CD14-positive monocyte (primary cell): ENCODE data around the gene PPFIBP2. TPM values are rescaled to one million over a fixed set of nuclear protein-coding genes. Genes with fewer than 3 reads are reported as not detected.
A peak's percentile ranks its signal among the peaks of the same experiment; 100 is the strongest.

Source experiments
- DNase-seq, 3 donors: peaks; one replicate each; pipeline ENCODE4 v3.0.0-alpha.2; 2011 to 2022
- H2AFZ ChIP-seq: 2 replicates; pipeline ENCODE4 v1.6.0; 2012; ENCODE audit warnings: mild to moderate bottlenecking, low read depth, low read length, inconsistent platforms; ENCODE audit not compliant: insufficient read depth, poor library complexity, severe bottlenecking
- H3K27ac ChIP-seq, 2 donors: 1 replicate in 1 of 2; 2 replicates in 1 of 2; pipeline ENCODE4 v1.5.1; 2012 to 2013; ENCODE audit warnings: low read length in 2 of 2, control low read depth in 1 of 2, inconsistent platforms in 1 of 2, low read depth in 1 of 2, mild to moderate bottlenecking in 1 of 2
- H3K27me3 ChIP-seq, 2 donors: one replicate each; pipeline versions ENCODE4 v1.6.0 to v1.6.1; 2011 to 2013; ENCODE audit warnings: low read length in 2 of 2; ENCODE audit not compliant: control insufficient read depth in 2 of 2, insufficient read depth in 2 of 2
- H3K36me3 ChIP-seq, 2 donors: replicated peaks in 1 of 2; 1 replicate in 1 of 2; 2 replicates in 1 of 2; pipeline versions ENCODE4 v1.5.1 to v1.6.1; 2012 to 2013; ENCODE audit warnings: low read length in 2 of 2, control low read depth in 1 of 2, inconsistent platforms in 1 of 2, mild to moderate bottlenecking in 1 of 2; ENCODE audit not compliant: insufficient read depth in 2 of 2, control insufficient read depth in 1 of 2
- H3K4me1 ChIP-seq, 2 donors: 1 replicate in 1 of 2; 2 replicates in 1 of 2; pipeline versions ENCODE4 v1.5.1 to v1.6.1; 2012 to 2013; ENCODE audit warnings: low read length in 2 of 2, control low read depth in 1 of 2, inconsistent platforms in 1 of 2, mild to moderate bottlenecking in 1 of 2, moderate library complexity in 1 of 2; ENCODE audit not compliant: insufficient read depth in 2 of 2, control insufficient read depth in 1 of 2
- H3K4me2 ChIP-seq: replicated peaks from 2 replicates; pipeline ENCODE3; 2012; ENCODE audit warnings: low read length, moderate library complexity, mild to moderate bottlenecking; ENCODE audit not compliant: poor library complexity, severe bottlenecking; ENCODE audit errors: extremely low read depth
- H3K4me3 ChIP-seq, 3 experiments: fragments of 200-600 bp in 1 of 3; sonication (generic) in 1 of 3; replicated peaks in 1 of 3; 1 replicate in 2 of 3; 2 replicates in 1 of 3; pipeline ENCODE4 v1.5.1; 2011 to 2013; ENCODE audit warnings: low read length in 3 of 3, mild to moderate bottlenecking in 3 of 3, control low read depth in 2 of 3, low read depth in 2 of 3, inconsistent platforms in 1 of 3, moderate library complexity in 1 of 3
- H3K79me2 ChIP-seq: 2 replicates; pipeline ENCODE4 v1.6.0; 2012; ENCODE audit warnings: mild to moderate bottlenecking, control low read depth, inconsistent platforms, low read length, moderate library complexity; ENCODE audit not compliant: insufficient read depth
- H3K9ac ChIP-seq: 2 replicates; pipeline ENCODE4 v1.6.0; 2017; ENCODE audit warnings: low read length, mild to moderate bottlenecking; ENCODE audit not compliant: insufficient read depth, poor library complexity, severe bottlenecking
- H3K9me3 ChIP-seq, 2 donors: replicated peaks in 1 of 2; 1 replicate in 1 of 2; 2 replicates in 1 of 2; pipeline versions ENCODE4 v1.5.1 to v1.6.1; 2012 to 2013; ENCODE audit warnings: low read length in 2 of 2, control low read depth in 1 of 2; ENCODE audit not compliant: control insufficient read depth in 1 of 2, insufficient read depth in 1 of 2
- H4K20me1 ChIP-seq: 2 replicates; pipeline ENCODE4 v1.6.0; 2012; ENCODE audit warnings: mild to moderate bottlenecking, low read length, control low read depth, moderate library complexity; ENCODE audit not compliant: insufficient read depth
- H3K27ac Mint-ChIP-seq, 7 donors: one replicate each; pipeline ENCODE4 v1.8.0; 2020; ENCODE audit warnings: mild to moderate bottlenecking in 7 of 7, mixed read lengths in 7 of 7, moderate library complexity in 6 of 7, inconsistent platforms in 2 of 7
- H3K27me3 Mint-ChIP-seq, 3 donors: one replicate each; pipeline ENCODE4 v1.8.0; 2021 to 2022; ENCODE audit warnings: low read depth in 3 of 3, mild to moderate bottlenecking in 3 of 3, mixed read lengths in 3 of 3, moderate library complexity in 3 of 3, inconsistent platforms in 1 of 3
- H3K36me3 Mint-ChIP-seq, 2 donors: one replicate each; pipeline ENCODE4 v1.8.0; 2020; ENCODE audit warnings: mixed read lengths in 2 of 2, inconsistent platforms in 1 of 2, mild to moderate bottlenecking in 1 of 2
- H3K4me1 Mint-ChIP-seq: one replicate; pipeline ENCODE4 v1.8.0; 2020; ENCODE audit warnings: mild to moderate bottlenecking, mixed read lengths
- H3K4me3 Mint-ChIP-seq, 2 donors: one replicate each; pipeline ENCODE4 v1.8.0; 2020; ENCODE audit warnings: mild to moderate bottlenecking in 2 of 2, mixed read lengths in 2 of 2, moderate library complexity in 1 of 2
- H3K9me3 Mint-ChIP-seq, 7 donors: one replicate each; pipeline ENCODE4 v1.8.0; 2020 to 2022; ENCODE audit warnings: mixed read lengths in 7 of 7, mild to moderate bottlenecking in 6 of 7, moderate library complexity in 6 of 7, inconsistent platforms in 2 of 7
- CTCF ChIP-seq: fragments of 200-600 bp; IDR thresholded peaks from one replicate; pipeline ENCODE4 v1.8.0; 2022; ENCODE audit warnings: antibody characterized with exemption, mild to moderate bottlenecking
- WGBS: methylation state at CpG from one replicate; pipeline ENCODE4 v1.1.5; 2013; ENCODE audit warnings: missing lambda C conversion rate; ENCODE audit not compliant: insufficient coverage; 5-methylcytosine and 5-hydroxymethylcytosine counted together
- intact Hi-C, 2 donors: fragments of 100-400 bp; cut with micrococcal nuclease; formaldehyde crosslinking; loops; one replicate each; pipeline versions ENCODE4 v1.15.0 to v1.15.1; 2023
- polyA plus RNA-seq, 3 donors: library from polyadenylated mRNA; depleted of rRNA in 1 of 3; unstranded in 2 of 3; stranded (reverse) in 1 of 3; fragments of 300-500 nt in 2 of 3; fragments of >200 nt in 1 of 3; fragmentation: Illumina TruSeq in 2 of 3; gene quantifications; 1 replicate in 2 of 3; 2 replicates in 1 of 3; pipeline ENCODE4 v1.2.3, GENCODE V29; 2012 to 2021

PPFIBP2 gene
- polyA plus RNA-seq, 3 donors, result 5.9 to 41.6 (median 8.6) TPM

- H4K20me1 ChIP-seq, result peaks cover 98% of the 10 kb centered on the region
- H3K9ac ChIP-seq, result no peak overlapping the region
- H3K4me1 ChIP-seq, result peaks cover 23 to 36% of the 10 kb centered on the region in 2 donors
- H3K4me2 ChIP-seq, result no peak overlapping the region
- H3K4me3 ChIP-seq, result no peak overlapping the region
- intact Hi-C loops, result no loop called here
- Mint-ChIP-seq H3K4me3 (no peak overlapping the region), H3K27ac (no peak overlapping the region), H3K27me3 (peaks cover 1 to 10% (median 6%) of the 10 kb centered on the region in 3 donors), H3K9me3 (peaks cover 0 to 2% (median 0%) of the 10 kb centered on the region in 7 donors), H3K36me3 (peaks cover 25 to 32% of the 10 kb centered on the region in 2 donors), H3K4me1 (peaks cover 51% of the 10 kb centered on the region)
- peaks cover 0 to 7% of the 10 kb centered on the region in 2 donors for H3K36me3 ChIP-seq
- no peaks in the 10 kb centered on the region for H3K9me3 ChIP-seq
- TF ChIP-seq CTCF, result no peak
- no peaks in the 10 kb centered on the region for H3K27me3 ChIP-seq
- no peak overlapping the region for H2AFZ ChIP-seq
- no peak overlapping the region for H3K27ac ChIP-seq
- 100% methylated on average over 3 of the region's 8 CpGs for WGBS
- peaks cover 6% of the 10 kb centered on the region for H3K79me2 ChIP-seq
- no peak for DNase-seq
Observed at GRCh38 chr11:7532405-7533145, 18.8 kb downstream of the PPFIBP2 start.

- Histone ChIP-seq H3K79me2 (peaks cover 5% of the 10 kb centered on the region), H3K4me3 (no peak overlapping the region), H3K4me2 (no peak overlapping the region), H4K20me1 (peaks cover 100% of the 10 kb centered on the region), H3K36me3 (peaks cover 0 to 7% of the 10 kb centered on the region in 2 donors), H3K27ac (no peak overlapping the region), H3K4me1 (peaks cover 15 to 27% of the 10 kb centered on the region in 2 donors), H2AFZ (no peak overlapping the region), H3K9me3 (no peaks in the 10 kb centered on the region), H3K27me3 (no peaks in the 10 kb centered on the region), H3K9ac (no peak overlapping the region)
- Mint-ChIP-seq H3K27me3 (peaks cover 1 to 10% (median 9%) of the 10 kb centered on the region in 3 donors), H3K36me3 (peaks cover 24 to 36% of the 10 kb centered on the region in 2 donors), H3K4me1 (peaks cover 51% of the 10 kb centered on the region), H3K27ac (peak overlapping the region in 2 of 7 donors; percentile 18 to 23), H3K4me3 (no peak overlapping the region), H3K9me3 (peaks cover 0 to 2% (median 0%) of the 10 kb centered on the region in 7 donors)
- intact Hi-C loops, result no loop called here
- no peak for TF ChIP-seq CTCF
- 81% methylated on average over 5 of the region's 8 CpGs for WGBS
- DNase-seq, result no peak
Observed at GRCh38 chr11:7533199-7534041, 19.6 kb downstream of the PPFIBP2 start.
